NT2/D1 (cell line): ENCODE measurements around the gene LDLRAD4.

Experiments used
- YY1 ChIP-seq: IDR thresholded peaks from 2 replicates; pipeline ENCODE4 v1.6.1; 2011; ENCODE audit not compliant: insufficient read length, insufficient read depth
- ZNF274 ChIP-seq: IDR thresholded peaks from 2 replicates; pipeline ENCODE4 v1.6.1; 2011; ENCODE audit warnings: mild to moderate bottlenecking, low read depth, low read length

- TF ChIP-seq ZNF274 (no peak), YY1 (no peak)
Observed at GRCh38 chr18:13457327-13457726, 238.8 kb downstream of the LDLRAD4 start.
